ENCODE measurements around the gene ENPP7.

The ENPP7 gene

GRCh38 chr17:79730769-79731483 is at the start of gene ENPP7:
TSS of gene ENPP7 (plus strand) at chr17:79730943. CDS start at chr17:79731140, 197 bp downstream.
- no peak for DNase-seq

- DNase-seq: no peak
Observed at GRCh38 chr17:79681101-79681621, 49.6 kb upstream of the ENPP7 start.

- DNase-seq: no peak
Observed at GRCh38 chr17:79681628-79682261, 49.0 kb upstream of the ENPP7 start.

- no peak for DNase-seq
Observed at GRCh38 chr17:79683365-79683764, 47.4 kb upstream of the ENPP7 start.

- no peak for DNase-seq
Observed at GRCh38 chr17:79684132-79684985, 46.4 kb upstream of the ENPP7 start.

- DNase-seq: no peak
Observed at GRCh38 chr17:79685121-79685520, 45.6 kb upstream of the ENPP7 start.

- no peak for DNase-seq
Observed at GRCh38 chr17:79686476-79686875, 44.3 kb upstream of the ENPP7 start.

GRCh38 chr17:79690466-79690865 is 40.3 kb upstream of the ENPP7 start:
- no peak for DNase-seq

GRCh38 chr17:79690988-79691836 is 39.5 kb upstream of the ENPP7 start:
- no peak for DNase-seq

GRCh38 chr17:79691931-79692330 is 38.8 kb upstream of the ENPP7 start:
- peak; percentile 85 for DNase-seq

GRCh38 chr17:79693419-79693818 is 37.3 kb upstream of the ENPP7 start:
- DNase-seq: no peak

- no peak for DNase-seq
Observed at GRCh38 chr17:79695293-79695790, 35.4 kb upstream of the ENPP7 start.

- DNase-seq: peak; percentile 85
Observed at GRCh38 chr17:79695797-79696609, 34.7 kb upstream of the ENPP7 start.

- DNase-seq: no peak
Observed at GRCh38 chr17:79696610-79696982, 34.1 kb upstream of the ENPP7 start.

- DNase-seq: no peak
Observed at GRCh38 chr17:79698146-79698846, 32.4 kb upstream of the ENPP7 start.

GRCh38 chr17:79699386-79700036 is 31.2 kb upstream of the ENPP7 start:
- DNase-seq: no peak

- DNase-seq: no peak
Observed at GRCh38 chr17:79700592-79700991, 30.2 kb upstream of the ENPP7 start.

GRCh38 chr17:79702034-79702433 is 28.7 kb upstream of the ENPP7 start:
- no peak for DNase-seq

GRCh38 chr17:79702550-79703236 is 28.1 kb upstream of the ENPP7 start:
- no peak for DNase-seq

GRCh38 chr17:79704691-79705090 is 26.1 kb upstream of the ENPP7 start:
- DNase-seq: no peak

Data from right hindlimb (tissue), 1 donor.